Mucosa of gallbladder (tissue), 1 donor: ENCODE measurements around the gene PRR7. TPM values are rescaled to one million over a fixed set of nuclear protein-coding genes. Genes with fewer than 3 reads are reported as not detected.

Experiments used
- DNase-seq: peaks from one replicate; pipeline ENCODE4 v3.0.0-alpha.2; 2020; ENCODE audit warnings: low spot score
- total RNA-seq: library from RNA; stranded (reverse); gene quantifications from one replicate; pipeline ENCODE4 v1.2.1, GENCODE V29; 2021
- donor health status: DM: no; HTN: no; CAD: no.

The PRR7 gene
- total RNA-seq, 1 donor from 2014 or later, result 7.8 TPM

- DNase-seq, result no peak
These were observed 51.6 kb downstream of the PRR7 start for GRCh38 chr5:177498013-177498787.

DNA sequence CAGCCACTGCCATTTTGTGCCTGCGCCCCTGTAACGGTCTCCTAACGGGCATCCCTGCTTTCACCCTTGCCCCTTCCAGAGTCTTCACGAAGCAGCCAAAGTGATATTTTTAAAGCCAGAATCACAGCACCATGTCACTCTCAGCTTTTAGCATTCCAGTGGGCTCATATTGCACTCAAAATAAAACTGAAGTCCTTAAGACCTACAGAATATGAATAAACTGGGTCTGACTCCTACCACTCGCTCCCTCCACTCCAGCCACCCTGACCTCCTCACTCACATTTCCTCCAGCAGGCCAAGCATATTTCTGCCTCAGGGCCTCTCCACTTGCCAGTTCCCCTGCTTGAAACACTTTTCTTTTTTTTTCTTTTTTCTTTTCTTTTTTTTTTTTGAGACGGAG, 53.2 kb downstream of the PRR7 start:
- DNase-seq, result no peak

DNA sequence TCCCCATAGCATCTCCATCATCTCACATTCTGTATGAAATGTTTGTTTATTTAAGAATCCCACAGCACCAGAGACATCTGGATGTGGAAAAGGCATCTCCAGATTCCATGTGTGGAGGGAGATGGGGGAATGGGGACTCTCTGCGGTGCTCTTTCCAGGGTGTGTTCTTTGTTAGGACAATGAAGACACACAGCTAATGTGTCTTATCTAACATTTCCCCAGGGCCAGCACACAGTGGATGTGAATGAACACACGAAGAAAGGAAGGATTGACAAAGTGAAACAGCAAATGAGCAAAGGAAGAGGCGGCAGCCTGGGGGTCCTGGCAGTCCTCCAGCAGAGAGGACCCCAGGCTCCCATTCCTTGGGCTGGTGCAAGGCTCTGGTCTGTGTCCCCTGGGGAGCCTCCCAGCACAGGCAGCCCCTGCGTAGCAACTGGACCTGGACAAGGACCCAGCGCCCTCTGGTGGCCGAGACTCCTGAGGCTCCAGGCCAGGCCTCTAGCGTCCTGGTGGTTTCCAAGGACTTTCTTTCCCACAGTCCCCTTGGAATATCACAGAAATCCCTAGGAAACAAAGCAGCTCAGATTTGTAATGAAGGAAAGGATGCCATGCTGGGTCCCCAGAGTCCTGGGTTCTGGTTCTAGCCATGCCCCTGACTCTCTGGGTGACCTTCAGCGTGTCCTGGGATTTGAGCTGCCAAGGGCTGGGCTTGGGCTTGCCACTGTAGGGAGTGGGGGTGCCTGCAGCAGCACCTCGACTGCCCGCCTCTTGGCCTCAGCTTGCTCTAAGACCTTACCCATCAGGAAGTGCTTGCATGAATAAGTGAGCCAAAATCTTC, 54.3 kb downstream of the PRR7 start:
- peak; percentile 91 for DNase-seq

DNA sequence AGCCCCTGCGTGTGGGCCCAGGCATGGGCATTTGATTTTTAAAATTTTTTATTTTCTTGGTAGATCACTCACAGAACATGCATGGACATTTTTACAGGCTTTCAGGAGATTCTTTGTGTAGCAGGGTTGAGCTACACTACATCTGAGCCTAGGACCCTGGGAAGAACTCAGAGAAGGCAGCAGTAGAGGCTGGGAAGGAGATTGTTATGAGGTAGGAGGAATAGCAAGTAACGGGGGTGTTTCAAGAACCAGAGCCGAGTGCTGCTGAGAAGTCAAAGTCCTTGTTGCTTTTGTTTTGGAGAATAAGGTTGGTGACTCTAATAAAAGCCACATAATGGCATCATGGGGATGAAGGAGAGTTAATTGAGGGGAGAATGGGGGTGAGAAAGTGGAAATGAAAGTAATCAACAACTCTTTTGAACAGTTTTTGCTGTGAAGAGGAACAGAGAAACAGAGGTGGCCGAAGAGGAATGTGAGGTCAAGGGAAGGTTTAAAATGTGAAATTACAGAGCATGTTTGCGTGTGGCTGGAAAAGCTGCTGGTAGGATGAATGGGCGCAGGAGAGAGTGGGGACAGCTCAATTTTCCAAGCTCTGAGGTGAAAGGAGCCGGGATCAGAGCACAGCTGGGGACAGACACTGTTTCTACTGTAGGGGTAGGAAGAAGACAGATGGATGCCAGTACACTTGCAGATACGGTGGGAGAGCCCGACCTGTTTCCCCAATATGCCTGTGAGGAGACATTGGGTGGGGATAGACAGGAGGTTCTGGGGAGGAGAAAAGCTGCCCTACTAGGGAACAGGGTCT, 55.5 kb downstream of the PRR7 start:
- no peak for DNase-seq

GRCh38 chr5:177502886-177503285, 56.3 kb downstream of the PRR7 start:
- DNase-seq, result no peak

GRCh38 chr5:177503351-177504085, 56.9 kb downstream of the PRR7 start:
- no peak for DNase-seq

DNA sequence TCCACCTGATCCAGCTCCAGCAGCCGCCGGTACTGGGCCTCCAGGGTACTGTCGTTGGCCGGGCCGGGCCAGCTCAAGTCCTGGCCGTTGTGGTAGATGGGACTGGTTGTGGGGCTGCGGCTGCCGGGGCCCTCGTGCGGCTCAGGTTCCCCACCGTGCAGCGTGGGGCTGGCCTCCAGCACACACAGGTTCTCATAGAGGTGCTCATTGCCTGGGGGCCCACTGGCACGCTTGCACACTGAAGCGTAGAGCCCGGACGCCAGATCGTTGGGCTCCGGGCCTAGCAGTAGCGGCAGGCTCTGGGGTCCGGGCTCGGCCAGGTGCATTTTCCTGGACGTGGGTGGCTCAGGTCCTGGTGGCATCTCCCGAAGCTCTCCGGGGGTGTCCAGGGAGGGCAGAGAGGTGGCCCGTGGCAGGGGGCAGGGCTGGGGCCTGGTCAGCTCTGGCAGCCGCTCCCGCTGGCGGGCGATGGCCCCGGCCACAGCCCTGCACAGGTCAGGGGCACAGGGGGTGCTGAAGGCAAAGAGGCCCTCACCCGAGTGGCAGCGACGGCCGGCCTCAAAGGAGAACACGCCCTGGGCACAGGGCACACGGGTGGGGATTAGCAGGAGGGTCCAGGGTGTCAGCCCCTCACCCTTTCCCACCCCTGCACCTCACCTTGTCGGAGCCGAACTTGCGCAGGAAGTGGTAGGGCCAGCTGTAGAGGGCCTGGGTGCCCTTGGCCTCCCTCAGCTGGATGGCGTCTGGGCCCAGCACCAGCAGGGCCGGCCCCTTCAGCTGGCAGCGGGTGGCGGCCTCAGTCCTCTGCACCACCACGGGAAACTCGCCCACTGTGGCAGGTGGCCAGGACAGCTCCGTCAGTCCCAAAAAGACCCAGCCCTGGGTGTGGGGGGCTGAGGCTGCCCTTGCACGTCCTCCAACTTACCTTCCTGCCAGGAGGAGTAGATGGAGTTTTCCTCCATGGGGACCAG, 57.8 kb downstream of the PRR7 start:
- no peak for DNase-seq

GRCh38 chr5:177505075-177505474, 58.5 kb downstream of the PRR7 start:
- no peak for DNase-seq

Other genes with a start within 250 kb of the PRR7 start
- gene RAB24, start 143.1 kb upstream of the PRR7 start, total RNA-seq, result 61.0 TPM
- gene PRELID1, start 143.0 kb upstream of the PRR7 start, total RNA-seq, result 106 TPM
- gene MXD3, start 134.9 kb upstream of the PRR7 start, total RNA-seq, result 9.7 TPM
- gene LMAN2, start 95.1 kb upstream of the PRR7 start, total RNA-seq, result 184 TPM
- 46.3 TPM for gene RGS14, start 88.9 kb upstream of the PRR7 start, total RNA-seq
- 0.06 TPM for gene SLC34A1, start 62.4 kb upstream of the PRR7 start, total RNA-seq
- not detected for gene PFN3, start 46.2 kb upstream of the PRR7 start, total RNA-seq
- gene F12, start 37.2 kb upstream of the PRR7 start, total RNA-seq, result 15.3 TPM
- 39.5 TPM for gene GRK6, start 20.1 kb upstream of the PRR7 start, total RNA-seq
- gene DBN1, start 26.8 kb downstream of the PRR7 start, total RNA-seq, result 89.0 TPM
- gene PDLIM7, start 50.8 kb downstream of the PRR7 start, total RNA-seq, result 227 TPM
- 12.8 TPM for gene DOK3, start 63.0 kb downstream of the PRR7 start, total RNA-seq
- 84.8 TPM for gene DDX41, start 70.1 kb downstream of the PRR7 start, total RNA-seq
- gene FAM193B, start 107.7 kb downstream of the PRR7 start, total RNA-seq, result 98.1 TPM
- 155 TPM for gene TMED9, start 145.4 kb downstream of the PRR7 start, total RNA-seq
- 36.1 TPM for gene B4GALT7, start 153.3 kb downstream of the PRR7 start, total RNA-seq